Right lobe of liver (tissue), 6 donors: ENCODE results near the gene EDC3. TPM values are rescaled to one million over a fixed set of nuclear protein-coding genes. Genes with fewer than 3 reads are reported as not detected.
"Not testable (repeated sequence)": the region's sequence is repeated elsewhere in the genome, so short reads cannot be mapped to it uniquely, and the experiment has no call there.

Source experiments
- ATAC-seq, 4 donors: fragments of 200-7000 bp; cut with Tn5 transposase; one replicate each; pipeline ENCODE4 v1.9.1; 2020; ENCODE audit warnings: mild to moderate bottlenecking in 4 of 4, moderate library complexity in 4 of 4
- DNase-seq, 3 donors: peaks; one replicate each; pipeline ENCODE4 v3.0.0-alpha.2; 2020
- H3K27ac ChIP-seq, 3 donors: fragments of 200-600 bp; one replicate each; pipeline ENCODE4 v1.8.0; 2022
- H3K27me3 ChIP-seq, 2 donors: fragments of 200-600 bp; one replicate each; pipeline ENCODE4 v1.8.0; 2022
- H3K36me3 ChIP-seq, 4 donors: fragments of 200-600 bp; sonication (generic) in 1 of 4; one replicate each; pipeline versions ENCODE4 v1.5.1 to v1.8.0; 2017 to 2022; ENCODE audit warnings: control low read depth in 1 of 4
- H3K4me1 ChIP-seq, 4 donors: fragments of 200-600 bp; sonication (generic) in 1 of 4; one replicate each; pipeline versions ENCODE4 v1.5.1 to v1.8.0; 2017 to 2022; ENCODE audit warnings: control low read depth in 1 of 4
- H3K4me3 ChIP-seq, 3 donors: fragments of 200-600 bp; one replicate each; pipeline ENCODE4 v1.8.0; 2022
- H3K9me3 ChIP-seq, 4 donors: fragments of 200-600 bp; sonication (generic) in 1 of 4; one replicate each; pipeline versions ENCODE4 v1.5.1 to v1.8.0; 2017 to 2022; ENCODE audit warnings: control low read depth in 1 of 4
- POLR2A ChIP-seq: fragments of 450-650 bp; IDR thresholded peaks from one replicate; pipeline ENCODE4 v1.6.1; 2017; ENCODE audit warnings: antibody characterized with exemption, mild to moderate bottlenecking
- WGBS: methylation state at CpG from one replicate; pipeline ENCODE4 v1.1.6; 2018; ENCODE audit warnings: low coverage, low lambda C conversion rate; ENCODE audit not compliant: insufficient coverage; ENCODE audit errors: missing lambda C conversion rate; 5-methylcytosine and 5-hydroxymethylcytosine counted together
- intact Hi-C, 2 donors: fragments of 100-400 bp; cut with DNase I; formaldehyde crosslinking; loops; one replicate each; pipeline versions ENCODE4 v1.11.2 to v1.14.1; 2022
- total RNA-seq, 6 experiments: library from RNA; depleted of rRNA in 2 of 6; stranded (reverse); fragments of >200 nt in 2 of 6; fragmentation: NEBNext Ultra II Directional in 3 of 6; extraction: Animal tissue kit (Norgen Biotek cat#: 25700) in 3 of 6; gene quantifications; one replicate each; pipeline versions ENCODE4 v1.1.0 to v1.2.4, GENCODE V29; 2016 to 2023
- TF ChIP-seq, protein P1 (sequence below), 4 donors: fragments of 200-600 bp in 3 of 4; fragments of 450-650 bp in 1 of 4; IDR thresholded peaks; one replicate each; pipeline versions ENCODE4 v1.5.1 to v1.8.0; 2016 to 2022; ENCODE audit warnings: antibody characterized with exemption in 4 of 4, mild to moderate bottlenecking in 2 of 4
- donor health status: DM: no; HTN: yes; CAD: no.
- donor health status: DM: no; HTN: no; CAD: no.
- donor health status: DM: no; HTN: no; CAD: no.
- donor health status: DM: no; HTN: yes; CAD: no.
- donor health status: DM: no; HTN: yes; CAD: no.

EDC3 gene
- total RNA-seq, 6 experiments from 2014 or later = 10.9 to 16.2 (median 11.8) TPM

DNA sequence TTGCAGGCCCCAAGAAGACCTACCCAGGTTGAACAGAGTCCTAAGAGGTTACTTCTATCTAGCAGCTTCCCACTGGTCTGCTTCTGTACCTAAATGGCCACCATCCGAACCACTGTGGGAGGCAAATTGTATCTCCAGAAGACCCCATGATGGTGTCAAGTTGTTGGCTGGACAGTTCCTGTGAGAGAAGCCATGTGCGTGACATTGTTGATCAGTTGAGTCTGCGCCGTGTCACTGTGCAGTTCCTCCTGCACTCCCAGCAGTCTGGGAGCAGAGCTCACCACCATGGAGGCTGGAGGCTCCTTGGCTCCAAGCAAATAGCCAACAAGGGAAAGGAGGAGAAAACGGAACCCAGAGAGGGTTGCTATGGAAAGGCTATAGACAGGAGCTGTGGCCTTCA, 37.0 kb upstream of the EDC3 start:
- Histone ChIP-seq H3K36me3 (no peaks in the 10 kb centered on the region), H3K27me3 (no peaks in the 10 kb centered on the region), H3K4me1 (peaks cover 0 to 48% (median 19%) of the 10 kb centered on the region in 4 donors), H3K27ac (no peak overlapping the region), H3K9me3 (no peaks in the 10 kb centered on the region), H3K4me3 (no peak overlapping the region)
- TF ChIP-seq, protein P1, sequence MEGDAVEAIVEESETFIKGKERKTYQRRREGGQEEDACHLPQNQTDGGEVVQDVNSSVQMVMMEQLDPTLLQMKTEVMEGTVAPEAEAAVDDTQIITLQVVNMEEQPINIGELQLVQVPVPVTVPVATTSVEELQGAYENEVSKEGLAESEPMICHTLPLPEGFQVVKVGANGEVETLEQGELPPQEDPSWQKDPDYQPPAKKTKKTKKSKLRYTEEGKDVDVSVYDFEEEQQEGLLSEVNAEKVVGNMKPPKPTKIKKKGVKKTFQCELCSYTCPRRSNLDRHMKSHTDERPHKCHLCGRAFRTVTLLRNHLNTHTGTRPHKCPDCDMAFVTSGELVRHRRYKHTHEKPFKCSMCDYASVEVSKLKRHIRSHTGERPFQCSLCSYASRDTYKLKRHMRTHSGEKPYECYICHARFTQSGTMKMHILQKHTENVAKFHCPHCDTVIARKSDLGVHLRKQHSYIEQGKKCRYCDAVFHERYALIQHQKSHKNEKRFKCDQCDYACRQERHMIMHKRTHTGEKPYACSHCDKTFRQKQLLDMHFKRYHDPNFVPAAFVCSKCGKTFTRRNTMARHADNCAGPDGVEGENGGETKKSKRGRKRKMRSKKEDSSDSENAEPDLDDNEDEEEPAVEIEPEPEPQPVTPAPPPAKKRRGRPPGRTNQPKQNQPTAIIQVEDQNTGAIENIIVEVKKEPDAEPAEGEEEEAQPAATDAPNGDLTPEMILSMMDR (IDR thresholded peaks at IDR 0.05) = no peak
- TF ChIP-seq POLR2A = no peak
- 71% methylated on average over 5 of the region's 5 CpGs for WGBS
- intact Hi-C loops = no loop called here
- ATAC-seq (no peak), DNase-seq (no peak)

DNA sequence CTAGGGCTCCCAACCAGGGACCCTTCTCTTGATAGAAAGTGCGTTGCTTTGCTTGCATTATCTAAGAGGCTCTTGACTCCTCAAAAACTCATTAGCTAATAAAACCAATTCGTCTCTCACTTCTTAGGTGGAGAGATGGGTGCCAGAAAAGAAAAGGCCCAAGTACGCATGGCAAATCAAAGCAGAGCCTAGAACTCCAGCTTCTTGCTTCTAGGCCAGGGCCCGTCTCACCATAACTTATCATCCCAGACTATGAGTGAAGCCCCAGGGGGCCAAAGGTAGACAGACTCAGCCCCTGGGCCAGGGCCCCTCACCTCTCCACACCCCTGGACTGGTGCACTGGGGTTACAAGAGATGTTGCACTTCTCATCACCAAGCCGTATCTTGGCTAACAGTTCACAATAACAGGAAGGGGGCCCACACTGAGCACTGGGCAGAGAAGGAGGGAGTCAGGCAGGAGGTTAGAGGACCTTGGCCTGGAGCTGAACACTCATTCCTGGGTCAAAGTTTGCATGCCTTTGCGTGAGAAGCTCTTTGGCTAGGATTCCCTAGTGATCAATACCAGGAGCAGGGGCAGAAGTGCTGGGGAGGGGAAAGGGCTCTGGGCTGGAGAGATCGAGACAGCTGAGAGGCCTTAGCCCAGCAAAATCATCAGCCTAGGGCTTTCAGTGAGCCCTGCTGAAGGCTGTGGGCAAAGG, 34.9 kb upstream of the EDC3 start:
- ATAC-seq (peak; percentile 58 to 80 (median 70)), DNase-seq (peak; percentile 33 to 78 (median 70))
- no peaks in the 10 kb centered on the region for H3K27me3 ChIP-seq
- peaks cover 0 to 60% (median 22%) of the 10 kb centered on the region in 4 donors for H3K4me1 ChIP-seq
- H3K4me3 ChIP-seq = no peak overlapping the region
- TF ChIP-seq, protein P1 (IDR thresholded peaks at IDR 0.05) = no peak
- TF ChIP-seq POLR2A = no peak
- peak overlapping the region in 2 of 3 donors; percentile 44 to 68 for H3K27ac ChIP-seq
- no peaks in the 10 kb centered on the region for H3K9me3 ChIP-seq
- intact Hi-C loops = no loop called here
- H3K36me3 ChIP-seq = no peaks in the 10 kb centered on the region
- 31% methylated on average over 4 of the region's 7 CpGs for WGBS

DNA sequence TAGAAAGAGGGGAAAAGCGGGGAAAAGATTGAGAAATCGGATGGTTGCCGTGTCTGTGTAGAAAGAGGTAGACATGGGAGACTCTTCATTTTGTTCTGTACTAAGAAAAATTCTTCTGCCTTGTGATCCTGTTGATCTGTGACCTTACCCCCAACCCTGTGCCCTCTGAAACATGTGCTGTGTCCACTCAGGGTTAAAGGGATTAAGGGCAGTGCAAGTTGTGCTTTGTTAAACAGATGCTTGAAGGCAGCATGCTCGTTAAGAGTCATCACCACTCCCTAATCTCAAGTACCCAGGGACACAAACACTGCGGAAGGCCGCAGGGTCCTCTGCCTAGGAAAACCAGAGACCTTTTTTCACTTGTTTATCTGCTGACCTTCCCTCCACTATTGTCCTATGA, 33.5 kb upstream of the EDC3 start:
- WGBS = 56% methylated on average over 3 of the region's 6 CpGs
- H3K9me3 ChIP-seq, intact Hi-C loops, H3K27me3 ChIP-seq, H3K4me3 ChIP-seq, ATAC-seq, H3K36me3 ChIP-seq, H3K27ac ChIP-seq, DNase-seq: not testable (repeated sequence)
- H3K4me1 ChIP-seq = peaks cover 0 to 54% (median 25%) of the 10 kb centered on the region in 4 donors

DNA sequence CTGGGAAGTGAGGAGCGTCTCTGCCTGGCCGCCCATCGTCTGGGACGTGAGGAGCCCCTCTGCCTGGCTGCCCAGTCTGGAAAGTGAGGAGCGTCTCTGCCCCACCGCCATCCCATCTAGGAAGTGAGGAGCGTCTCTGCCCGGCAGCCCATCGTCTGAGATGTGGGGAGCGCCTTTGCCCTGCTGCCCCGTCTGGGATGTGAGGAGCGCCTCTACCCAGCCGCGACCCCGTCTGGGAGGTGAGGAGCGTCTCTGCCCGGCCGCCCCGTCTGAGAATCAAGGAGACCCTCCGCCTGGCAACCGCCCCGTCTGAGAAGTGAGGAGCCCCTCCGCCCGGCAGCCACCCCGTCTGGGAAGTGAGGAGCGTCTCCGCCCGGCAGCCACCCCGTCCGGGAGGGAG, 32.9 kb upstream of the EDC3 start:
- H3K36me3 ChIP-seq, ATAC-seq, H3K4me3 ChIP-seq, DNase-seq, H3K27ac ChIP-seq, intact Hi-C loops, H3K27me3 ChIP-seq, H3K9me3 ChIP-seq: not testable (repeated sequence)
- peaks cover 0 to 55% (median 26%) of the 10 kb centered on the region in 4 donors for H3K4me1 ChIP-seq
- 100% methylated on average over 4 of the region's 30 CpGs for WGBS

DNA sequence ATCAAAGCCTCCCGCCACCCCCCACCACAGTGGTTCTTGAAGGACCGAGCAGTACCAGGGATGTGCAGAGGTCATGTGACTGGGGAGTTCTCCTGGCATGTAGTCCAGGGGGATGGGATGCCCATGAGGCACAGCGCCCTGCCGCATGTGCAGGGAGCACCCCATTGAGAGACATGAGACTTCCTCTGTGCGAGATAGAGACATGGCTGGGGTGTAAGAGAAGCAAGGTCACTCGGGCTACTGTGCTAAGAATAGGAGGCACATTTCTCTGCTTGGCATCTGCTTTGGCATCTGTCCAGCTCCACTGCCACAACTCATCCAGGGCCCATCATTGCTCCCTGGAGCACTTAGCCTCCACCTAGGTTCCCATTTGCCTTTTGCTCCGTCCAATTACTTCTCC, 31.9 kb upstream of the EDC3 start:
- Histone ChIP-seq H3K36me3 (no peaks in the 10 kb centered on the region), H3K4me1 (peaks cover 0 to 53% (median 26%) of the 10 kb centered on the region in 4 donors), H3K27ac (no peak overlapping the region), H3K4me3 (no peak overlapping the region), H3K9me3 (no peaks in the 10 kb centered on the region), H3K27me3 (no peaks in the 10 kb centered on the region)
- TF ChIP-seq POLR2A = no peak
- TF ChIP-seq, protein P1 (IDR thresholded peaks at IDR 0.05) = no peak
- intact Hi-C loops = no loop called here
- WGBS = 86% methylated on average over 1 of the region's 7 CpGs
- ATAC-seq (no peak), DNase-seq (no peak)
